ENCODE results near the gene PPM1F. TPM values are rescaled to one million over a fixed set of nuclear protein-coding genes. Genes with fewer than 3 reads are reported as not detected.

The PPM1F gene
- total and polyA plus RNA-seq, 10 of the 15 experiments (the other 5 are each of a cell fraction or from before 2014, with no cell fraction given) = 0.55 to 26.3 (median 9.7) TPM

- RAD21 ChIA-PET (ENCODE audit: unreplicated experiment) = no interaction called here
- ATAC-seq (no peak), FAIRE-seq (no peak), DNase-seq (ENCODE audit: low read depth, low spot score) (no peak)
- SMC1A ChIA-PET (ENCODE audit: uncharacterized antibody, unreplicated experiment) = no interaction called here
- no TSS peak for BruUV-seq (replicated peaks)
- TF ChIP-seq KDM1A (IDR thresholded peaks at IDR 0.05; ENCODE audit: borderline replicate concordance) = no peak
- no peak for TF ChIP-seq SREBF1 (IDR thresholded peaks at IDR 0.05; ENCODE audit: low read length)
- TF ChIP-seq FOXK2 (IDR thresholded peaks at IDR 0.05) = no peak
- Histone ChIP-seq H3K27ac (ENCODE audit: control insufficient read depth, insufficient read depth) (no peak overlapping the region), H3K9ac (ENCODE audit: control insufficient read depth, insufficient read depth, low read length) (no peak overlapping the region), H3K4me2 (ENCODE audit: control insufficient read depth, insufficient read depth) (no peak overlapping the region), H3K36me3 (ENCODE audit: control insufficient read depth in 2 of 2, insufficient read depth in 2 of 2, low read length in 1 of 2) (no peaks in the 10 kb centered on the region), H3K4me3 (no peak overlapping the region), H3K9me3 (replicated peaks; ENCODE audit: control insufficient read depth, insufficient read depth, low read length) (no peaks in the 10 kb centered on the region), H2AFZ (ENCODE audit: control insufficient read depth, low read depth, low read length) (no peak overlapping the region), H3K4me1 (ENCODE audit: control insufficient read depth, insufficient read depth, low read length) (peaks cover 3% of the 10 kb centered on the region; the same call in 1 of the 2 replicates), H3K79me2 (ENCODE audit: control insufficient read depth, insufficient read depth, low read length) (no peaks in the 10 kb centered on the region), H3K27me3 (replicated peaks in 1 of 2; ENCODE audit: control insufficient read depth in 2 of 2, insufficient read depth in 2 of 2, low read length in 1 of 2) (no peaks in the 10 kb centered on the region), H4K20me1 (ENCODE audit: control insufficient read depth, insufficient read depth) (no peaks in the 10 kb centered on the region)
- in situ Hi-C loops (cut with MboI) = loop anchor here (5.0 kb wide), 1 partner anchor 234 kb away; no protein-coding TSS in a partner anchor
- 63% methylated on average over 12 of the region's 12 CpGs for WGBS (ENCODE audit: insufficient coverage, insufficient replicate concordance, low lambda C conversion rate, missing lambda C conversion rate)
- POLR2A ChIA-PET = no interaction called here
- intact Hi-C loops (cut with micrococcal nuclease; ENCODE audit: unreplicated experiment) = no loop called here
- CTCF ChIA-PET = no interaction called here
These were observed 6.3 kb downstream of the PPM1F start for GRCh38 chr22:21946262-21946925.

- ChIA-PET CTCF (interaction anchor here (1.0 kb wide), 1 partner anchor 7 kb away, joined by 3 read pairs; the partner anchor contains the start of gene PPM1F), POLR2A (no interaction called here), RAD21 (ENCODE audit: unreplicated experiment) (no interaction called here), SMC1A (ENCODE audit: uncharacterized antibody, unreplicated experiment) (no interaction called here)
- Histone ChIP-seq H2AFZ (ENCODE audit: control insufficient read depth, low read depth, low read length) (no peak overlapping the region), H3K27ac (ENCODE audit: control insufficient read depth, insufficient read depth) (no peak overlapping the region), H3K79me2 (ENCODE audit: control insufficient read depth, insufficient read depth, low read length) (no peaks in the 10 kb centered on the region), H3K4me2 (ENCODE audit: control insufficient read depth, insufficient read depth) (no peak overlapping the region), H3K36me3 (ENCODE audit: control insufficient read depth in 2 of 2, insufficient read depth in 2 of 2, low read length in 1 of 2) (no peaks in the 10 kb centered on the region), H4K20me1 (ENCODE audit: control insufficient read depth, insufficient read depth) (no peaks in the 10 kb centered on the region), H3K4me3 (no peak overlapping the region), H3K27me3 (replicated peaks in 1 of 2; ENCODE audit: control insufficient read depth in 2 of 2, insufficient read depth in 2 of 2, low read length in 1 of 2) (no peaks in the 10 kb centered on the region), H3K9ac (ENCODE audit: control insufficient read depth, insufficient read depth, low read length) (no peak overlapping the region), H3K9me3 (replicated peaks; ENCODE audit: control insufficient read depth, insufficient read depth, low read length) (no peaks in the 10 kb centered on the region), H3K4me1 (ENCODE audit: control insufficient read depth, insufficient read depth, low read length) (peaks cover 3% of the 10 kb centered on the region; the same call in 1 of the 2 replicates)
- WGBS (ENCODE audit: insufficient coverage, insufficient replicate concordance, low lambda C conversion rate, missing lambda C conversion rate) = 84% methylated on average over 13 of the region's 13 CpGs
- no peak for DNase-seq (ENCODE audit: low read depth, low spot score)
- in situ Hi-C loops (cut with MboI) (loop anchor here (5.0 kb wide), 1 partner anchor 233 kb away; no protein-coding TSS in a partner anchor), intact Hi-C loops (cut with micrococcal nuclease; ENCODE audit: unreplicated experiment) (no loop called here)
- FAIRE-seq = no peak
- no peak for ATAC-seq
- no TSS peak for BruUV-seq (replicated peaks)
- TF ChIP-seq ZSCAN29 (IDR thresholded peaks at IDR 0.05) (no peak), SUZ12 (IDR thresholded peaks at IDR 0.05; ENCODE audit: unreplicated experiment) (no peak), SP1 (IDR thresholded peaks at IDR 0.05; ENCODE audit: low read depth, low read length) (no peak), ZBTB11 (CRISPR knock-in tag; IDR thresholded peaks at IDR 0.05) (no peak), RCOR1 (conservative IDR thresholded peaks at IDR 0.05; ENCODE audit: low read depth, low read length) (no peak), PRDM15 (CRISPR knock-in tag; IDR thresholded peaks at IDR 0.05) (no peak)
These were observed 7.0 kb downstream of the PPM1F start for GRCh38 chr22:21945453-21946261.

Data from GM12878 (cell line).